ENCODE data around the gene FCN3. TPM values are rescaled to one million over a fixed set of nuclear protein-coding genes. Genes with fewer than 3 reads are reported as not detected.

The FCN3 gene
- total RNA-seq, 1 donor from 2014 or later, result not detected

GRCh38 chr1:27338751-27339150 is 35.9 kb downstream of the FCN3 start:
- no peak for ATAC-seq (ENCODE audit: low read depth)
- DNase-seq, result no peak
- TF ChIP-seq, protein P1, sequence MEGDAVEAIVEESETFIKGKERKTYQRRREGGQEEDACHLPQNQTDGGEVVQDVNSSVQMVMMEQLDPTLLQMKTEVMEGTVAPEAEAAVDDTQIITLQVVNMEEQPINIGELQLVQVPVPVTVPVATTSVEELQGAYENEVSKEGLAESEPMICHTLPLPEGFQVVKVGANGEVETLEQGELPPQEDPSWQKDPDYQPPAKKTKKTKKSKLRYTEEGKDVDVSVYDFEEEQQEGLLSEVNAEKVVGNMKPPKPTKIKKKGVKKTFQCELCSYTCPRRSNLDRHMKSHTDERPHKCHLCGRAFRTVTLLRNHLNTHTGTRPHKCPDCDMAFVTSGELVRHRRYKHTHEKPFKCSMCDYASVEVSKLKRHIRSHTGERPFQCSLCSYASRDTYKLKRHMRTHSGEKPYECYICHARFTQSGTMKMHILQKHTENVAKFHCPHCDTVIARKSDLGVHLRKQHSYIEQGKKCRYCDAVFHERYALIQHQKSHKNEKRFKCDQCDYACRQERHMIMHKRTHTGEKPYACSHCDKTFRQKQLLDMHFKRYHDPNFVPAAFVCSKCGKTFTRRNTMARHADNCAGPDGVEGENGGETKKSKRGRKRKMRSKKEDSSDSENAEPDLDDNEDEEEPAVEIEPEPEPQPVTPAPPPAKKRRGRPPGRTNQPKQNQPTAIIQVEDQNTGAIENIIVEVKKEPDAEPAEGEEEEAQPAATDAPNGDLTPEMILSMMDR (IDR thresholded peaks at IDR 0.05), result no peak
- CTCF ChIA-PET, result interaction anchor here (1.3 kb wide), 1 partner anchor 18 kb away, joined by 4 read pairs; no protein-coding TSS in a partner anchor
- H3K27ac Mint-ChIP-seq, result peak overlapping the region; percentile 87
- intact Hi-C loops (cut with micrococcal nuclease), result no loop called here
- H3K36me3 Mint-ChIP-seq (ENCODE audit: low read depth), result peaks cover 43% of the 10 kb centered on the region
- POLR2A ChIA-PET, result no interaction called here
- H3K9me3 Mint-ChIP-seq, result no peaks in the 10 kb centered on the region
- H3K4me1 Mint-ChIP-seq, result peaks cover 52% of the 10 kb centered on the region
- H3K27me3 Mint-ChIP-seq, result no peaks in the 10 kb centered on the region
- no peak overlapping the region for H3K4me3 Mint-ChIP-seq

GRCh38 chr1:27336756-27337155 is 37.9 kb downstream of the FCN3 start:
- POLR2A ChIA-PET, result interaction anchor here (0.6 kb wide), 1 partner anchor 60 kb away, joined by 5 read pairs; no protein-coding TSS in a partner anchor
- CTCF ChIA-PET, result interaction anchor here (1.4 kb wide), 1 partner anchor 54 kb away, joined by 4 read pairs; no protein-coding TSS in a partner anchor
- DNase-seq (no peak), ATAC-seq (ENCODE audit: low read depth) (no peak)
- TF ChIP-seq, protein P1 (IDR thresholded peaks at IDR 0.05), result no peak
- Mint-ChIP-seq H3K4me3 (no peak overlapping the region), H3K9me3 (no peaks in the 10 kb centered on the region), H3K36me3 (ENCODE audit: low read depth) (peaks cover 55% of the 10 kb centered on the region), H3K27ac (no peak overlapping the region), H3K4me1 (peaks cover 42% of the 10 kb centered on the region), H3K27me3 (no peaks in the 10 kb centered on the region)
- intact Hi-C loops (cut with micrococcal nuclease), result no loop called here

DNA sequence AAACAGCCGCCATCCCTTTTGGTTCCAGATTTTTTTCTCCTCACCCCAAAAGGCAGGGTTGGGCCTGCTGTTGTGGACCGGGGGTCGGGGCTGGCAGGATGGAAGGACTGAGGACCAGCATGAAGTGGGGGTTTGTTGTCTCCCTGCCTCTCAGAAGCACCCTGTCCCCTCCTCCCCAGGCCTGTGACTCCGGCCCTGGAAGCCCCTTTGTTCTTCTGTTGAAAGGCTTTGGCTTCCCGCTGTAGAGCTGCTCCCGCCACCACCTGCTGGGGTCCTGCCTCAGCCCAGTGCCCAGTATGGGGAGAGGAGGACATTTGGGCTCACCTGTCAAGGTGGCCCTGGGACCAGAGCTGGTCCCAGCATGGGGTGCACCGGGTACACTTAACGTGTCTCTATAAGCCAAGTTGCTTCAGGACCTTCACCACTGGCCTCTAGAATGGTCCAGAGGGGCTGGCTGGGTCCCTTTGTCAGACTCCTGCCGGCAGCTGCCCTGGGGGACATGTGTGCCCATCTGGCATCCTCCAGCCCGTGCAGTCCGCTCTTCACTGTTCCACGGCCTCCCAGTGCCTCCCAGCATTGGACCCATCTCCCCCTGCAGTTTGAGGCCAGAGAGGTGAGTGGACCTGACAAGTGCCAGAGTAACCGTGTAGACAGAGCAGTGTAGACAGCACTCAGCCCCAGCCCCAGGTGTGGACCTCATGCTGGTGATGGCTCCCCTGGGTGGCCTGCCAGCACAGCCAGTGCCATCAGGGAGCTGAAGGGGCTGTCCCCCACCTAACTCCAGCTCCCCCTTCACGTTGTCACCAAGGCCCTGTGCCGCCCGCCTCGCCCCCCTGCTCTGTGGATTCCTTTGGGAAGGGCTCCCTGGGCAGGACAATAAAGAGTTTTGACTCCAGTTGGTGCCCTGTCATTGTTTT is 38.9 kb downstream of the FCN3 start:
- POLR2A ChIA-PET, result interaction anchor here (0.5 to 0.6 kb wide), 2 partner anchors 23 to 61 kb away, joined by 3 to 5 read pairs; no protein-coding TSS in a partner anchor
- Mint-ChIP-seq H3K27ac (no peak overlapping the region), H3K4me1 (peaks cover 41% of the 10 kb centered on the region), H3K36me3 (ENCODE audit: low read depth) (peaks cover 65% of the 10 kb centered on the region), H3K27me3 (no peaks in the 10 kb centered on the region), H3K4me3 (no peak overlapping the region), H3K9me3 (no peaks in the 10 kb centered on the region)
- intact Hi-C loops (cut with micrococcal nuclease), result no loop called here
- TF ChIP-seq, protein P1 (IDR thresholded peaks at IDR 0.05), result no peak
- CTCF ChIA-PET, result interaction anchor here (1.4 kb wide), 1 partner anchor 55 kb away, joined by 4 read pairs; no protein-coding TSS in a partner anchor
- DNase-seq (no peak), ATAC-seq (ENCODE audit: low read depth) (no peak)

DNA sequence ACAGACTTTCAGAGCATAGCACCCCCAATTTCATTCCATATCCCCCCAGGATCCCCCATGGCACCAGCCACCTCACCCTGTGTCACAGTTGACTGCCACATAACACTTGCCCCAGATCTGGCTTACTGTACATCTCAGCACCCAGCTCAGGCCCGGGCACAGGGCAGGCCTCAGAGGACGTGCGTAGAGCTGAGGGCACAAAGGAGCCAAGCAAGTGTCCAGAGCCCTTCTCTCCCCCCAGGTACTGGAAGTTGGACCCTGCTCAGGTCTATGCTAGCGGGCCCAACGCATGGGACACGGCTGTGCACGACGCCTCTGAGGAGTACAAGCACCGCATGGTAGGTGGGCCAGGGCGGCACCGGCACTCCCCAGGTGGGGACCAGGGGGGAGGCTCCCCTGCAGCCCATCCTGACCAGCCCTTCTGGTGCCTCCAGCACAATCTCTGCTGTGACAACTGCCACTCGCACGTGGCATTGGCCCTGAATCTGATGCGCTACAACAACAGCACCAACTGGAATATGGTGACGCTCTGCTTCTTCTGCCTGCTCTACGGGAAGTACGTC is 40.8 kb downstream of the FCN3 start:
- Mint-ChIP-seq H3K27ac (no peak overlapping the region), H3K4me3 (no peak overlapping the region), H3K4me1 (peaks cover 30% of the 10 kb centered on the region), H3K27me3 (no peaks in the 10 kb centered on the region), H3K9me3 (no peaks in the 10 kb centered on the region), H3K36me3 (ENCODE audit: low read depth) (peaks cover 79% of the 10 kb centered on the region)
- DNase-seq (no peak), ATAC-seq (ENCODE audit: low read depth) (no peak)
- ChIA-PET CTCF (interaction anchor here (0.8 to 3.7 kb wide), 9 partner anchors 9 to 329 kb away, joined by 5 to 27 read pairs (median 9); partner anchors contain the start of genes AHDC1 and SYTL1), POLR2A (interaction anchor here (0.9 to 1.7 kb wide), 3 partner anchors 20 to 23 kb away, joined by 3 to 8 read pairs (median 6); no protein-coding TSS in a partner anchor)
- intact Hi-C loops (cut with micrococcal nuclease), result loop anchor here (2.0 kb wide), 1 partner anchor 23 kb away; no protein-coding TSS in a partner anchor
- TF ChIP-seq, protein P1 (IDR thresholded peaks at IDR 0.05), result no peak
